HEK293T (cell line): Measurements from ENCODE around the gene NR4A2.

Source experiments
- BHLHE40 ChIP-seq: fragments of 450-650 bp; IDR thresholded peaks from 2 replicates; pipeline ENCODE4 v1.6.1; 2016; ENCODE audit warnings: mild to moderate bottlenecking, moderate library complexity, borderline replicate concordance
- FOXA1 ChIP-seq: fragments of 450-650 bp; IDR thresholded peaks from 2 replicates; pipeline ENCODE4 v1.6.1; 2016; ENCODE audit warnings: mild to moderate bottlenecking
- FOXM1 ChIP-seq: fragments of 450-650 bp; IDR thresholded peaks from 2 replicates; pipeline ENCODE4 v1.6.1; 2017; ENCODE audit warnings: mild to moderate bottlenecking, borderline replicate concordance
- SUZ12 ChIP-seq: fragments of 450-650 bp; IDR thresholded peaks from 2 replicates; pipeline ENCODE4 v1.6.1; 2016; ENCODE audit warnings: mild to moderate bottlenecking
- ZNF384 ChIP-seq: fragments of 450-650 bp; IDR thresholded peaks from 2 replicates; pipeline ENCODE4 v1.6.1; 2016

GRCh38 chr2:156305121-156305520 lies 27.4 kb downstream of the NR4A2 start:
- no peak for TF ChIP-seq ZNF384
- TF ChIP-seq SUZ12, result no peak
- no peak for TF ChIP-seq FOXM1
- no peak for TF ChIP-seq BHLHE40
- TF ChIP-seq FOXA1, result no peak
